ENCODE measurements around the gene TBC1D22B. TPM values are rescaled to one million over a fixed set of nuclear protein-coding genes. Genes with fewer than 3 reads are reported as not detected.

Gene TBC1D22B
- total and polyA plus RNA-seq, 9 of the 15 experiments (the other 6 are each of a cell fraction or from before 2014, with no cell fraction given) = 4.8 to 24.2 (median 13.5) TPM

- ChIA-PET CTCF (ENCODE audit: low intra/inter-chr PET ratio) (no interaction called here), POLR2A (interaction anchor here (0.6 to 2.0 kb wide), 3 partner anchors 9 to 13 kb away, joined by 3 to 8 read pairs (median 3); no protein-coding TSS in a partner anchor)
- no TSS peak for BruUV-seq (replicated peaks)
- Histone ChIP-seq H3K27ac (ENCODE audit: extremely low read depth, low read depth, low read length) (no peak overlapping the region), H3K27me3 (ENCODE audit: control insufficient read depth in 2 of 2, insufficient read depth in 2 of 2, low read length in 2 of 2) (no peaks in the 10 kb centered on the region), H3K4me3 (no peak overlapping the region), H3K9ac (ENCODE audit: insufficient read depth in 1 of 2, low read depth in 2 of 2, low read length in 2 of 2) (no peak overlapping the region; a peak in 1 of 4 replicates), H3K36me3 (ENCODE audit: control insufficient read depth, insufficient read depth, low read length) (peaks cover 68% of the 10 kb centered on the region), H3K9me1 (ENCODE audit: control insufficient read depth, insufficient read depth, low read length) (no peaks in the 10 kb centered on the region), H3K4me2 (ENCODE audit: insufficient read depth, low read length) (no peak overlapping the region), H4K20me1 (replicated peaks; ENCODE audit: control insufficient read depth, insufficient read depth, low read length) (peaks cover 6% of the 10 kb centered on the region), H3K4me1 (replicated peaks in 1 of 2; ENCODE audit: control insufficient read depth in 2 of 2, insufficient read depth in 2 of 2, low read length in 2 of 2) (peaks cover 20 to 43% of the 10 kb centered on the region in 2 experiments), H2AFZ (ENCODE audit: low read depth, low read length) (no peak overlapping the region), H3K79me2 (ENCODE audit: control insufficient read depth, insufficient read depth, low read length) (no peaks in the 10 kb centered on the region), H3K9me3 (replicated peaks; ENCODE audit: control insufficient read depth, insufficient read depth, low read depth, low read length) (no peaks in the 10 kb centered on the region)
- ATAC-seq = no peak
- intact Hi-C loops (cut with micrococcal nuclease) = loop anchor here (10.0 kb wide), 1 partner anchor 541 kb away; no protein-coding TSS in a partner anchor
- in situ Hi-C loops (cut with MboI) = no loop called here
- TF ChIP-seq CHD4 (IDR thresholded peaks at IDR 0.05; ENCODE audit: insufficient read depth, insufficient replicate concordance, low read depth, low read length, poor library complexity, severe bottlenecking) = no peak
- TF ChIP-seq SREBF2 (CRISPR knock-in tag; IDR thresholded peaks at IDR 0.05) = 0 out of 2 replicates have a peak, but pooled peaks have one; percentile 24
- 85% methylated on average over 4 of the region's 4 CpGs for WGBS (ENCODE audit: insufficient coverage, low coverage, missing lambda C conversion rate)
- DNase-seq (ENCODE audit: extremely low read depth in 1 of 4, low spot score in 3 of 4) = no peak
- FAIRE-seq = no peak
These were observed 48.4 kb downstream of the TBC1D22B start for GRCh38 chr6:37305841-37306425.

GRCh38 chr6:37306624-37307222, 49.2 kb downstream of the TBC1D22B start:
- intact Hi-C loops (cut with micrococcal nuclease) (loop anchor here (10.0 kb wide), 1 partner anchor 542 kb away; no protein-coding TSS in a partner anchor), in situ Hi-C loops (cut with MboI) (no loop called here)
- ChIA-PET POLR2A (interaction anchor here (0.6 to 2.0 kb wide), 3 partner anchors 8 to 12 kb away, joined by 3 to 8 read pairs (median 3); no protein-coding TSS in a partner anchor), CTCF (ENCODE audit: low intra/inter-chr PET ratio) (no interaction called here)
- Histone ChIP-seq H3K79me2 (ENCODE audit: control insufficient read depth, insufficient read depth, low read length) (no peaks in the 10 kb centered on the region), H3K9ac (ENCODE audit: insufficient read depth in 1 of 2, low read depth in 2 of 2, low read length in 2 of 2) (no peak overlapping the region), H2AFZ (ENCODE audit: low read depth, low read length) (no peak overlapping the region), H3K9me1 (ENCODE audit: control insufficient read depth, insufficient read depth, low read length) (no peaks in the 10 kb centered on the region), H3K4me2 (ENCODE audit: insufficient read depth, low read length) (no peak overlapping the region), H3K4me1 (replicated peaks in 1 of 2; ENCODE audit: control insufficient read depth in 2 of 2, insufficient read depth in 2 of 2, low read length in 2 of 2) (peaks cover 23 to 47% of the 10 kb centered on the region in 2 experiments), H3K36me3 (ENCODE audit: control insufficient read depth, insufficient read depth, low read length) (peaks cover 63% of the 10 kb centered on the region), H3K27me3 (ENCODE audit: control insufficient read depth in 2 of 2, insufficient read depth in 2 of 2, low read length in 2 of 2) (no peaks in the 10 kb centered on the region), H4K20me1 (replicated peaks; ENCODE audit: control insufficient read depth, insufficient read depth, low read length) (peaks cover 5% of the 10 kb centered on the region), H3K27ac (ENCODE audit: extremely low read depth, low read depth, low read length) (no peak overlapping the region), H3K4me3 (no peak overlapping the region), H3K9me3 (replicated peaks; ENCODE audit: control insufficient read depth, insufficient read depth, low read depth, low read length) (no peaks in the 10 kb centered on the region)
- TF ChIP-seq CTCF (IDR thresholded peaks at IDR 0.05 in 2 of 3, conservative IDR thresholded peaks at IDR 0.05 in 1 of 3; ENCODE audit: insufficient read depth in 2 of 3, low read depth in 1 of 3, low read length in 3 of 3) (peak in 1 of 3 experiments; percentile 10; a peak in 1 of 6 replicates), PRDM10 (IDR thresholded peaks at IDR 0.05; ENCODE audit: partially characterized antibody) (peak; percentile 35), PKNOX1 (IDR thresholded peaks at IDR 0.05) (peak; percentile 73), RHOXF2B (CRISPR knock-in tag; conservative IDR thresholded peaks at IDR 0.05) (no peak)
- FAIRE-seq (no peak), DNase-seq (ENCODE audit: extremely low read depth in 1 of 4, low spot score in 3 of 4) (no peak), ATAC-seq (no peak)
- no TSS peak for BruUV-seq (replicated peaks)
- WGBS (ENCODE audit: insufficient coverage, low coverage, missing lambda C conversion rate) = 68% methylated on average over 4 of the region's 4 CpGs
